ENCODE results near the gene IL19. TPM values are rescaled to one million over a fixed set of nuclear protein-coding genes. Genes with fewer than 3 reads are reported as not detected.

IL19 gene
- total RNA-seq, 1 donor from 2014 or later = not detected

DNA sequence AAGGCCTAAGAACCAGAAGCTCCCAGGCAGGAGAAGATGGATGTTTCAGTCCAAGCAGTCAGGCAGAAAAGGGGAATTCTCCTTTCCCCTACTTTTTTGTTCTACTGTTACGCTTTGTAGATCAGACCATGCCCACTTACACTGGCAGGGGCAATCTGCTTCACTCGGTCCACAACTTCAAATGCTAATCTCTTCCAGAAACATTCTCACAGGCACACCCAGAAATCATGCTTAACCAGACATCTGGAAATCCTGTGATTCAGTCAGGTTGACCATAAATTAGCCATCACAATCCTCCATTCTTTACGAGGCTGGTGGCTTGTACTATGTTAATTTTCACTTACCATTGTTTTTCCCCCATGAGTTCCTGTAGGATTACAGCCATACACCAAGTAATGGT, 25.5 kb downstream of the IL19 start:
- H3K36me3 ChIP-seq = no peaks in the 10 kb centered on the region
- H3K9me3 ChIP-seq = no peaks in the 10 kb centered on the region
- intact Hi-C loops (cut with DNase I) = no loop called here
- H3K4me1 ChIP-seq = peaks cover 13% of the 10 kb centered on the region
- no peaks in the 10 kb centered on the region for H3K27me3 ChIP-seq (ENCODE audit: low read depth)
- H3K27ac ChIP-seq = no peak overlapping the region
- no peak for TF ChIP-seq CTCF (IDR thresholded peaks at IDR 0.05)
- DNase-seq (no peak), ATAC-seq (no peak)
- H3K4me3 ChIP-seq = no peak overlapping the region

DNA sequence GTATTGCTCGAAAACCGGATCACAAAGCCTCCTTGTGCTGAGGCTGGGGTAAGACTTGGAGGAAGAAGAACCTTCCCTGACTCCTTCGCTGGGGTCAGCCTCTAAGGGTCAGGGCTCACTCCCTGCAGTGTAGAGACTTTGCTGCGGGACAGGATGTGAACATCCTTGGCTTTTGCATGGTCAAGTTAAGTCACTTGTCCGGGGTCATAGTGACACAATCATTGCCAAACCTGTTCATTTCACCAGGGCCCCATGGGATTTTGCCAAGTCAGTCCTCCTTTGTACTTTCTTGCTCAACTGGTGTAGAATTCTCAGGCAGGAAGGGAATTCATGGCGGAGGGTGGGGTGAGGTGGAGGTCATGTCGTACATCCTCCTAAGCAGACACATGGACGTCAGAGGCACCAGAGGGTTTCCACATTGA, 26.4 kb downstream of the IL19 start:
- intact Hi-C loops (cut with DNase I) = no loop called here
- no peaks in the 10 kb centered on the region for H3K27me3 ChIP-seq (ENCODE audit: low read depth)
- no peak for TF ChIP-seq CTCF (IDR thresholded peaks at IDR 0.05)
- DNase-seq = no peak
- H3K4me1 ChIP-seq = peaks cover 13% of the 10 kb centered on the region
- no peaks in the 10 kb centered on the region for H3K36me3 ChIP-seq
- no peaks in the 10 kb centered on the region for H3K9me3 ChIP-seq
- peak; percentile 8 to 71 for ATAC-seq
- no peak overlapping the region for H3K4me3 ChIP-seq
- no peak overlapping the region for H3K27ac ChIP-seq

DNA sequence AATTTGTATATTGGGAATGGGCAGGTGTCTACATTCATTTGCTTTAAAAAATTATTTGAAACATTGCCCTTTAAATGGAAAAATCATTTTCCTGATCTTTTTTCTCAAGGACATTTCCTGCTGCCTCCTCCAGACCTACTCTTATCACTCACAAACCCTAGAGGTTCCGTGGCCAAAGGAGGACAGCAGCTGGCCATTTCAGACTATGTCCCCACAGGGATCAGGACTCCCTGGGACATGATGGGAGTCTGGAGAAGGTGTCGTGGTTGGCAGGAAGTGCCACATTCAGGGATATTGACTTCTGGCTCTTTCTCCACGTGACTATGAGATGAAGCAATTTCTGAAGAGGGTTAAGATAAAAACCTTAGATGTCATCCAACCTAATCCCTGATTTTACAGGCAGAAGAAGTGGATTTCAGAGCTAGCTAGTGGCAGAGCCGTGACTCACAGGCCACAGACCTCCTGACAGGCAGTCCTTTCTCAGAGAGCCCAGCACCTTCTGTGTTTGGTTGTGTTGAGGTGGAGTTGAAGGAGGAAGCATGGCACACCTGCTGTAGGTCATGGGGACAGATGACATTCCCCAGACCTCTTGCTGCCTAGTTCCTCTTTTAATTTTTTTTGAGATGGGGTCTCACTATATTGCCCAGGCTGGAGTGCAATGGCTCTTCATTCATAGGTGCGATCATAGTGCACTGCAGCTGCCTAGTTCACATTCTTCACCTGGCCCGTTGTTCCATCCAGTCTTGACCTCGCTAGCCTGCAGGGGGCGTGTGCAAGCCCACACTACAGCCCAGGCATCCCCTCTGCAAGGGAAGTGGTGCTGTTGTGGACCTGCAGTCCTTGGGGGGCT, 27.2 kb downstream of the IL19 start:
- no peaks in the 10 kb centered on the region for H3K27me3 ChIP-seq (ENCODE audit: low read depth)
- no peaks in the 10 kb centered on the region for H3K9me3 ChIP-seq
- H3K36me3 ChIP-seq = no peaks in the 10 kb centered on the region
- no peak overlapping the region for H3K4me3 ChIP-seq
- intact Hi-C loops (cut with DNase I) = no loop called here
- DNase-seq (no peak), ATAC-seq (peak in 1 of 2 donors; percentile 45)
- peak; percentile 36 for TF ChIP-seq CTCF (IDR thresholded peaks at IDR 0.05)
- peaks cover 13% of the 10 kb centered on the region for H3K4me1 ChIP-seq
- no peak overlapping the region for H3K27ac ChIP-seq

GRCh38 chr1:206798384-206798996, 27.9 kb downstream of the IL19 start:
- ATAC-seq = no peak
- no peak for TF ChIP-seq CTCF (IDR thresholded peaks at IDR 0.05)
- no peaks in the 10 kb centered on the region for H3K36me3 ChIP-seq

GRCh38 chr1:206799311-206799710, 28.7 kb downstream of the IL19 start:
- H3K4me1 ChIP-seq = peaks cover 13% of the 10 kb centered on the region
- no peak for TF ChIP-seq CTCF (IDR thresholded peaks at IDR 0.05)
- no peak for DNase-seq
- H3K9me3 ChIP-seq = no peaks in the 10 kb centered on the region
- H3K27ac ChIP-seq = no peak overlapping the region
- H3K4me3 ChIP-seq = no peak overlapping the region
- H3K27me3 ChIP-seq (ENCODE audit: low read depth) = no peaks in the 10 kb centered on the region
- ATAC-seq = no peak
- intact Hi-C loops (cut with DNase I) = no loop called here
- H3K36me3 ChIP-seq = no peaks in the 10 kb centered on the region

More at GRCh38 chr1:206798384-206798996, 27.9 kb downstream of the IL19 start:
- no peak for DNase-seq
- H3K9me3 ChIP-seq = no peaks in the 10 kb centered on the region
- no peak overlapping the region for H3K27ac ChIP-seq
- no peaks in the 10 kb centered on the region for H3K27me3 ChIP-seq (ENCODE audit: low read depth)
- H3K4me3 ChIP-seq = no peak overlapping the region
- intact Hi-C loops (cut with DNase I) = no loop called here
- H3K4me1 ChIP-seq = peaks cover 13% of the 10 kb centered on the region

Data from lower lobe of right lung (tissue), 2 donors.